GM19025 (cell line): ENCODE results near the gene ATXN2.
"Not testable (repeated sequence)": the region's sequence is repeated elsewhere in the genome, so short reads cannot be mapped to it uniquely, and the experiment has no call there.

Source experiments
- ATAC-seq: cut with Tn5 transposase; IDR thresholded peaks from one replicate; pipeline ENCODE4 v1.9.1; 2021; ENCODE audit warnings: mild to moderate bottlenecking, low read depth, moderate library complexity; ENCODE audit not compliant: unreplicated experiment

ATXN2 gene

DNA sequence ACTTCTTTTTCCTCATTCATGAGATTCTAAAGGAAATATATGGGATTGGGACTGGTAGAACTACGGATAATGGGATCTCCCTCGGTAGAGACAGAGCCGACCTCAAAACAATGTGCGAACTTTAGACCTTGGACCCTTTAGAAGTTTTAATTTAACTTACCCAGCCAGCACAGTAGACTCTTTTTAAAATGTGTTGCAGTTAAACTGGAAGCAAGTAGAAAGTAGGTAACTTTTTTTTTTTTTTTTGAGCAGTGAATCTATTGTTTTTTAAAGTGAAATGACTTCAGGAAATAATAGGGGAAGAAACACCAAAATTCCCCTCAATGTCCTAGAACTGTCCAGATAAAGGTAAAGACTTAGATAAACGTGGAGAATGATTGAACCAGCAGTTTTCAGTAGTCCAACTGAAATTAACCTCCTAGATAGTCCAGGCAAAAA lies 1.1 kb upstream of the ATXN2 start:
- no peak for ATAC-seq

DNA sequence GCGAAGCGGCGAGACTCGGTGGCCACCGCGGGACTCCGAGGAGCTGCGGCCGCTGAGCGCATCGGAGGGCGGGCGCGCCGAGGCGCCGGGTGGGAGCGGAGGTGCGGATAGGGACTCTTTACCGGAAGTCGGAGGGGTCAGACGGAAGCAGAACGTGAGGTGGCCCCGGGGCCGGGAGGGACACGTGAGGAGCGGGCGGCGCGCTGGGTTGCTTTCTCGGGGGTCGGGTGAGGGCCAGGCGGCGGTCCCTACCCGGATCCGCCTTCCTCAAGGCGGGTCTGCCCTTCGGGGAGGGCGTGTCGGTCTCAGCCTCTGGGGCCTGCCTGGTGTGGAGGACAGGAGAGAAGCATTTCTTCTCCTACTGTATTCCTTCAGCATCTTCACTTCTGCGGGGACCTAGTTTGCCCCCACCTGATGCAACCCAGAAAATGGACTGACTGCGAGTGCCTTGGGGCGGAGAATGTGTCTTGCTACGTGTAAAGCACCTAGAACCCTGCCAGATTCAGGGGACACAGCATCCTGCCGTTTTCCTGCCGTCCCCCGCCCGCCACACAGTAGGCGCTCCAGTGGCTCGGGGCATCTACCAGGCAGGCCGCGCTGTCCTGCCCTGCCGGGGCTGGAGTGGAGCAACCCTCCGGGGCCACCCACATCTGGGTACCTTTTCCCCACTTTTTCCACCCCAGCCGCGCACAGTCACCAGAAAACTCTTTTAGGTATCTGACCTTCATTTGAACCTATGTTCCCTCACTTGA lies 514 bp upstream of the ATXN2 start:
- peak; percentile 75 for ATAC-seq

DNA sequence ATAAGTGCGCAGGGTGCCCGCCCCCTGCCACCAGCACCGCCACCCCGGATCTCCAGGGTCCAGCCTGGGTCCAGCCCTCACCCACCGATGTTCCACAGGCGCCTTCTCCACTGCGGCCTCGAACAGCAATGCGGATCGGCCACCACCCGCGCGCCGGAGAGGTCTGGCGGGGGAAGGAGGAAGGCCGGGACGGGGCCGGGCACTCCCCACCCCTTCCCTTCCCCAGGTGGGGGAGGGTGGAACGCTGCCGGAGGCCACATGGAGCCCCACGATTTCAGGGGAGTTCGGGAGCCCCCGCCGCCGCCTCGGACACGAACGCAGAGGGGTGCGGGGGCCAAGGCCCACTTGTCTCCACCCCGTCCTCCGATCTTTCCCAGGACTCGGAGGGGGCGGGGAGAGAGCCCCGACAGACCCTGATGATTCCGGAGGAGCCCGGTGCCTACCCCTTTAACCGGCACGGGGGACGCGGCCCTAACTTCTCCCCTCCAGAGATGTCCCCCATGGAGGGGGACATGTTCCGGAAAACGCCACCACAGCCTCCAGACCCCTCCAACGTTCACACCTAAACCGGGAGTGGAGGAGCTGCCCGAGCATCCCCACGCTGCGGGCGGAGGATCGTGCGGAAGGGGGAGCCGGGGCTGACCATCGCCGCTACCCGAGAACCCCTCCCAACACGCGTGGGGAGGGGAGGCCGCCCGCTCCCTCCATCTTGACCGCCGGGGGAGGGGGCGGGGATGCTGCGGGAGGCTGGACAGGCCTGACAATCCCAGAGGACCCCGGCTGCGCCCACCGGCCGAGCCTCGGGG lies 1.1 kb downstream of the ATXN2 start:
- no peak for ATAC-seq

DNA sequence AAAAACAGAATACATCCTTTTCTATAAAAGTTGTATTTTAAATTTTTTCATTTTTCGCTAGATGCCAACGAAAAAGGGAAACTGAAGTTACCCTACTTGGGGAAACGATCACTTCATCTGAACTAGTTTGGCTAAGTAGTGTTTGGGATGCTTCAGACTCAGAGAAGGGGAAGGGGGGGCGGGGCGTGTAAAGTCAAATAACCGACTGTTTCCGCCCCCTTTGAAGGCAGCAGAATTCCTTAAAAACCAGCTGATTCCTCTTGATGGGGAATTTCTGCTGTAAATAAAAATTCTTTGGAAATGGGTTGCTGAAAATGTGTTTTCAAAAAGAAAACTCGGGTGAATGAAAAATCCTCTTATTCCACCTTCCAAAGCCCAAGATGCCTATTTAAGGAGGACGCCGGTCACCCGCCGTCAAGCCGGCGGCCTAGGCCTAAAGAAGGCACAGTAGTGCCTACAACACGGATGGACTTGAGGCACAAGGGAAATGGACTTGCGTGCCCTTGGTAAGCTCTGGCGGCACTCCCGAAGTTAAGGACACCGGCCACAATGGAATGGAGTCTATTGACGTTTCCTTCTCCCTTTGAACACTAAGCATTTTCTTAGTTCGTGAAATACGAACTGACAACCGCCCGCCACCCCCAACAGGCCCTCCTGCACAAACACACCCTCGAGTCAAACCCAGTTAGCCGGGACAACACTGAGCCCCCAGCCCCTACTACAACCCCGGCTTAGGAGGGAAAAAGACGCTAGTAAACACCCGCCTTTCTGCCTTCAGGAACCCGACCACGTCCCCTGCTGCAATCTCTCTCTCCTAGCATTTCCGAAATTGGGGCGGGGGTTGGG lies 1.9 kb downstream of the ATXN2 start:
- ATAC-seq = no peak

DNA sequence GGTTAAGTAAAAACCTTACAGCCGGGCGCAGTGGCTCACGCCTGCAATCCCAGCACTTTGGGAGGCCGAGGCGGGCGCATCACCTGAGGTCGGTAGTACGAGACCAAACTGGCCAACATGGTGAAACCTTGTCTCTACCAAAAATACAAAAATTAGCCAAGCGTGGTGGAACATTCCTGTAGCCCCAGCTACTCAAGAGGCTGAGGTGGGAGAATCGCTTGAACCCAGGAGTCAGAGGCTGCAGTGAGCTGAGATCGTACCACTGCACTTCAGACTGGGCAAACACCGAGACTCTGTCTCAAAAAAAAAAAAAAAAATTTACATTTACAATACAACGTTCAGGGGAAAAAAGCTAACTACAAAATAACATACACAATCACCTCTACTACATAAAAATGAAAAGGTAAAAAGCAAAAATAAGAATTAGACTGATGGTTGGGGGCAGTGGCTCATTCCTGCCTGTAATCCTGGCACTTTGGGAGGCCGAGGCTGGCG lies 3.7 kb downstream of the ATXN2 start:
- ATAC-seq = not testable (repeated sequence)

DNA sequence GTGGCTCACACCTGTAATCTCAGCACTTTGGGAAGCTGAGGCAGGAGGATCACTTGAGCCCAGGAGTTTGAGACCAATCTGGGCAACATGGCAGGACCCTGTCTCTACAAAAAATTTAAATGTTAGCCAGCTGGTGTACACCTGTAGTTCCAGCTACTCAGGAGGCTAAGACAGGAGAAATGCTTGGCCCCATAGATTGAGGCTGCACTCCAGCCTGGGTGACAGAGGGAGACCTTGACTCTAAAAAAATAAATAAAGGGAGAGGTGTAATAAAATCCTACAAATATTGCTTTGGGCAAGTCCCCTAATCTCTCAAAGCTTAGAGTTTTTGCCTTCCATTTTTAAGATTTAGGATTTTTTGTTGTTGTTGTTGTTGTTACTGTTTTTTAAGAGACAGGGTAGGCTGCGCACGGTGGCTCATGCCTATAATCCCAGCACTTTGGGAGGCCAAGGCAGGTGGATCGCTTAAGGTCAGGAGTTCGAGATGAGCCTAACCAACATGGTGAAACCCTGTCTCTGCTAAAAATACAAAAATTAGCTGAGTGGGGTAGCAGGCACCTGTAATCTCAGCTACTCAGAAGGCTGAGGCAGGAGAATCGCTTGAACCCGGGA lies 7.6 kb downstream of the ATXN2 start:
- ATAC-seq = not testable (repeated sequence)

DNA sequence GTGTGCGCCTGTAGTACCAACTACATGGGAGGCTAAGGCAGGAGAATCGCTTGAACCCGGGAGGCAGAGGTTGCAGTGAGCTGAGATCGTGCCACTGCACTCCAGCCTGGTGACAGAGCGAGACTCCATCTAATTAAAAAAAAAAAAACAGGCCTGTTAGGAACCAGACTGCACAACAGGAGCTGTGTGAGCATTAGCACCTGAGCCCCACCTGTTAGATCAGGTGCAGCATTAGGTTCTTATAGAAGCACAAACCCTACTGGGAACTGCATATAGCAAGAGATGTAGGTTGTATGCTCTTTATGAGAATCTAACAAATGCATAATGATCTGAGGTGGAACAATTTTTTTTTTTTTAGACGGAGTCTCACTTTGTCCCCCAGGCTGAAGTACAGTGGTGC lies 8.6 kb downstream of the ATXN2 start:
- ATAC-seq = no peak

DNA sequence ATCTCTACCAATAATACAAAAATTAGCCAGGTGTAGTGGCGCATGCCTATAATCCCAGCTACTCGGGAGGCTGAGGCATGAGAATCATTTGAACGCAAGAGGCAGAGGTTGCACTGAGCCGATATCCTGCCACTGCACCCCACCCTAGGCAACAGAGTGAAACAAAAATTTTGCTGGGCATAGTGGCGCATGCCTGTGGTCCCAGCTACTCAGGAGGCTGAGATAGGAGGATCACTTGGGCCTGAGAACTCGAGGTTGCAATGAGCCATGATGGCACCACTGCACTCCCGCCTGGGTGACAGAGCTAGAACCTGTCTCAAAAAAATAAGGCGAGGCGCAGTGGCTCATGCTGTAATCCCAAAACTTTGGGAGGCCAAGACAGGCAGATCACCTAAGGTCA lies 9.5 kb downstream of the ATXN2 start:
- ATAC-seq = no peak

DNA sequence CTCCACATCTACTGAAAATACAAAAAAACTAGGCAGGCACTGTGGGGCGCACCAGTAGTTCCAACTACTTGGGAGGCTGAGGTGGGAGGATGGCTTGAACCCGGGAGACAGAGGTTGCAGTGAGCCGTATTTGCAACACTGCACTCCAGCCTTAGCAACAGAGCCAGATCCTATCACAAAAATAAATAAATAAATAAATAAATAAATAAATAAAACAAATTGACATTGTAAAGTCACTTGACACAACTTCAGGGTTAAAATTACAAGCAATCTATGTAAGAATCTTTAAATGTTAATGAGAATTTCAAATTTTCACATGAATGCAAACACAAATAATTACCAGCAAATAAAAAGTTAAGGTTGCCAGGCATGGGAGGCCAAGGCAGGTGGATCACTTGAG lies 11.1 kb downstream of the ATXN2 start:
- ATAC-seq = no peak

DNA sequence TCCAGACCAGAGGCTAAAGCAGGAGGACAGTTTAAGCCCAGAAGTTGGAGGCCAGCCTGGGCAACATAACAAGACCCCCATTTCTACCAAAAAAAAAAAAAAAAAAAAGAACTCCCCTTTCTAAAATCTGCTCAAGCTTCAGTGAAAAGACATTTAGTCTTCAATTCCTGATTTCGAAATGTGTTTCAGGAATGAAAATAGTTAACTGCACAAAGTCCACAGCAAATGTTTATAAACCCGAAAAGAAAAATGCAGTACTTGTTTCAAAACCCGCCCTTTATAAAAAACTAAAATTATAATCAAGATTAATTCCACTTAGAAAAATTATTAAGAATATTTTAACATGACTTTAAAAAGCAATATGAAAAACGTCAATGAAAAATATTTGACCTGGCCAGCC lies 12.1 kb downstream of the ATXN2 start:
- no peak for ATAC-seq

DNA sequence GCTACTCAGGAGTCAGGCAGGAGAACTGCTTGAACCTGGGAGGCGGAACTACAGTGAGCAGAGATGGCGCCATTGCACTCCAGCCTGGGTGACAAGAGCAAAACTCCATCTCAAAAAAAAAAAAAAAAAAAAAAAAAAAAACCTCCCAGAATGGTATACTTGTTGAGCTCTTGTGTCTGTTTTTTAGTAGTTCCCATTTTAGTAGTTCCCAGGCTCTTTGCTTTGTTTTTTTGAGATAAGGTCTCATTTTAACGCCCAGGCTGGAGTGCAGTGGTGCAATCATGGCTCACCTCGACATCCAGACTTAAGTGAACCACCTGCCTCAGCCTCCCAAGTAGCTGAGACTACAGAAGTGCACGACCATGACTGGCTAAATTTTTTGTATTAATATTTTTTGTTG lies 13.4 kb downstream of the ATXN2 start:
- no peak for ATAC-seq

DNA sequence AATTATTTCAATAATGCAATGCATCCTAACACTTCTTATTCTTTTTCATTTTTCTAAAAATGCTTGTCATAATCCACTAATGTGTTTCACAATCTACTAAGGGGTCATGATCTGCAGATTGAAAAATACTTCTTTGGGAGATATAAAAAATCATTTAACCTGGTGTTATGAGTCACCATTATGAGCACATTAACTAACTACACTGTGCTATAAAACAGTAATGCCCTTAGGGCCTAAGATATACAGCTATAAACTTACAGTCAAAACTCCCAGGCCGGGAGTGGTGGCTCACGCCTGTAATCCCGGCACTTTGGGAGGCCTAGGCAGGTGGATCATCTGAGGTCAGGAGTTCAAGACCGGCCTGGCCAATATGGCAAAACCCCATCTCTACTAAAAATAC lies 14.2 kb downstream of the ATXN2 start:
- no peak for ATAC-seq

DNA sequence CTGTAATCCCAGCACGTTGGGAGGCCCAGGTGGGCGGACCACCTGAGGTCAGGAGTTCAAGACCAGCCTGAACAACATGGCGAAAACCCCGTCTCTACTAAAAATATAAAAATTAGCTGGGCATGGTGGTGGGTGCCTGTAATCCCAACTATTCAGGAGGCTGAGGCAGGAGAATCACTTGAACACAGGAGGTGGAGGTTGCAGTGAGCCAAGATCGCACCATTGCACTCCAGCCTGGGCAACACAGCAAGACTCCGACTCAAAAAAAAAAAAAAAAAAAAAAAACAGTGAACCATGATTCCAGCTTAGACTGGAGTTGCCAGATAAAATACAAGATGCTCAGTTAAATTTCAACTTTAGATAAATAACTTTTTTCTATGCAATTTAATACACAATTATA lies 15.6 kb downstream of the ATXN2 start:
- ATAC-seq = not testable (repeated sequence)

DNA sequence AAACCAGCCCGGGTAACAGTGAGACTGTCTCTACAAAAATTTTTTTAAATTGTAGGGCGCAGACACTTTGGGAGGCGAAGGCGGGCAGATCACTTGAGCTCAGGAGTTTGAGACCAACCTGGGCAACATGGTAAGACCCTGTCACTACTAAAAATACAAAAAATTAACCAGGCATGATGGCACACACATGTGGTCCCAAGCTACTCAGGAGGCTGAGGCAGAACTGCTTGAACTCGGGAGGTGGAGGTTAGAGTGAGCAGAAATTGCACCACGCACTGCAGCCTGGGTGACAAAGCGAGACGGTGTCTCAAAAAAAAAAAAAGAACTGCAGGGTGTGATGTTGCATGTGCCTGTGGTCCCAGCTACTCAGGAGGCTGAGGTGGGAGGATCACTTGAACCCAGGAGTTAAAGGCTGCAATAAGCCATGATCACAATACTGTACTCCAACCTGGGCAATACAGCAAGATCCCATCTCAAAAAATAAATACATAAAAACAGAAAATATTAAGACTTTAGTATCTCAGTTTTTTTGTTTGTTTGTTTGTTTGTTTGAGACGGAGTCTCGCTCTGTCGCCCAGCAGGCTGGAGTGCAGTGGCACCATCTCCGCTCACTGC lies 16.9 kb downstream of the ATXN2 start:
- ATAC-seq = no peak

DNA sequence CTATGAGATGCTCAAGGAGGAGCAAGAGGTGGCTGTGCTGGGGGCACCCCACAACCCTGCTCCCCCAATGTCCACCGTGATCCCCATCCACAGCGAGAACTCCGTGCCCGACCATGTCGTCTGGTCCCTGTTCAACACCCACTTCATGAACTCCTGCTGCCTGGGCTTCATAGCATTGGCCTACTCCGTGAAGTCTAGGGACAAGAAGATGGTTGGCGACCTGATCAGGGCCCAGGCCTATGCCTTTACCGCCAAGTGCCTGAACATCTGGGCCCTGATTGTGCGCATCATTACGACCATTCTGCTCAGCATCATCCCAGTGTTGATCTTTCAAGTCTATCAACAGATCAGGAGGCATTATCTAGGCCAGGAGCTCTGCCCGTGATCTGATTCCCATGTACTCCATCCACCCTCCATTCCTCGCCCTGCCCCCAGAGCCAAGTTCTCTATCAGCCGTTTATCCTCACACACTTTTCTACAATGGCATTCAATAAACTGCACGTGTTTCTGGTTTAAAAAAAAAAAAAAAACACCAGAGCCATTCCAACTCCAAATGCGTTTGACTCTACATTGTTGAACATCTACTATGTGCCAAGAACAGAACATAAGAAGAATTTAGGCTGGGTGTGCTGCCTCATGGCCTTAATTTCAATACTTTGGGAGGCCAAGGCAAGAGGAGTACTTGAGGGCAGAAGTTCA lies 17.5 kb downstream of the ATXN2 start:
- ATAC-seq = no peak

DNA sequence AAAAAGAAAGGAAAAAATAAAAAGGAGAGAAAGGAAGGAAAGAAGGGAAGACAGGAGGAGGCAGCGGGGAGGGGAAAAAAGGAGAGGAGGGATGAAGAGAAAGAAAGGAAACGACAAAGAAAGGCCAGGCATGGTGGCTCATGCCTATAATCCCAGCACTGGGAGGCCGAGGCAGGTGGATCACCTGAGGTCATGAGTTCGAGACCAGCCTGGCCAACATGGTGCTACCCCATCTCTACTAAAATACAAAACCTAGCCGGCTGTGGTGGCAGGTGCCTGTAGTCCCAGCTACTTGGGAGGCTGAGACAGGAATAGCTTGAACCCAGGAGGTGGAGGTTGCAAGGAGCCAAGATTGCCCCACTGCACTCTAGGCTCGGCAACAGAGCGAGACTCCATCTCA lies 18.4 kb downstream of the ATXN2 start:
- no peak for ATAC-seq

DNA sequence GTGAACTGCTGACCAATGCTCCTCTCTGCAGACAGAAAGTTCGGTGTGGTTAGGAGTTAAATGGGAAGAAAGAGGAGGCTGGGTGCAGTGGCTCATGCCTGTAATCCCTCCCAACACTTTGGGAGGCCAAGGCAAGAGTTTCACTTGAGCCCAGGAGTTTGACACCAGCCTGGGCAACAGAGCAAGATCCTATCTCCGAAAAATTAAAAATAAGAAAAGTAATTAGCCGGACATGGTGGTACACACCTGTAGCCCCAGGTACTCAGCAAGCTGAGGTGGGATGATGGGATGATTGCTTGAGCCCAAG lies 19.0 kb downstream of the ATXN2 start:
- no peak for ATAC-seq

DNA sequence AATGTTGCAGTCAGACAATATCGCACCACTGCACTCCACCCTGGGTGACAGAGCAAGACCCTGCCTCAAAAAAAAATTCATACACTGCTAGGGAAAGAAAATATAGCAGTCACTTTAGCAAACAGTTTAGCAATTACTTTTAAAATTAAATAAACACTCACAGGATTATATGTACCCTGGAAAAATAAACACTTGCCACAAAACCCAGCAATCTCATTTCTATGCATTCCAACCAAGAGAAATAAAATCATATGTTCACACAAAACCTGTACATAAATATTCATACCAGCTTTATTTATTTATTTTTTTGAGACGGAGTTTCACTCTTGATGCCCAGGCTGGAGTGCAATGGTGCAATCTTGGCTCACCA lies 20.2 kb downstream of the ATXN2 start:
- no peak for ATAC-seq

DNA sequence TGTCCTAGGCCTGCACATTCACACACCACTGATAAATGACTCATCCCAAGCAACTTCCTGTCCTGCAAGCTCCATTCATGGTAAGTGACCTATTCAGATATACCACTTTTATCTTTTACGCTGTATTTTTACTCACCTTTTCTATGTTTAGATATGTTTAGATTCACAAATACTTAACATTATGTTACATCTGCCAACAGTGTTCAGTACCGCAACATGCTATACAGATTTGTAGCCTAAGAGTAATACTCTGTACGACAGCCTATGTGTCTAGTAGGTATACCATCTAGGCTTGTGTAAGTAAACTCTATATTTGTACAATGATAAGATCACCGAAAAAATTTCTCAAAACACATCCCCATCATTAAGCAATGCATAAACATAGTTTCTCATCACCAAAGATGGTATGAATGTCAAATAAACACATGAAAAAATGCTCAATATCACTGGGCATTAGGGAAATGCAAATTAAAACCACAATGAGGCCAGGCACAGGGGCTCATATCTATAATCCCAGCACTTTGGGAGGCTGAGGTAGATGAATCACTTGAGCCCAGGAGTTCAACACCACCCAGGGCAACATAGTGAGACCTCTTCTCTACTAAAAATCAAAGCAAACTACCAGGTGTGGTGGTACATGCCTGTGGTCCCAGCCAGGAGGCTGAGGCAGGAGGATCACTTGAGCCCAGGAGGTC lies 20.7 kb downstream of the ATXN2 start:
- no peak for ATAC-seq
